NCI-H2171 treated with DMSO at 0.1 percent for 48 hours (cell line): ENCODE results near the gene SETBP1.

Experiments used
- DNase-seq: peaks from one replicate; lab custom pipeline; 2025; lab: John Stamatoyannopoulos, UW

The SETBP1 gene

DNA sequence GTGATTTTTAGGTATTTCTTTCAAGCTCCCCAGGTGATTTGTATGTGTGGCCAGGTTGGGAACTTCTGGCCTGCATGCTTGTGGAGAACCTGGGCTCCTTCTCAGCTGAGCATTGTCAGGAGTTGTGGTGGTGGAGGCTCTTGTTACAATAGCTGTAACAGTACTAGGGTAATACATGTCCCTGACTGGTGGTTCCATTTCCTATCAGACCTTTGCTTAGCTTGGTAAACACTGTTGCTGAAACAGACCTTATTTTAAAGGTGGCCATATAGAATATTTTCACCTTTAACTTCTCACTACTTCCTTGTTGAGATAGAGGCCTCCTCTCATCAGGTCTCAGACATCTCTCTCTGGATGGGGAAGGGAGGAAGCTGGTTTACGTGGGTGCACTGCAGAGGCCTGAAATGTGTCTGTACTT, 79.2 kb downstream of the SETBP1 start:
- DNase-seq = no peak

DNA sequence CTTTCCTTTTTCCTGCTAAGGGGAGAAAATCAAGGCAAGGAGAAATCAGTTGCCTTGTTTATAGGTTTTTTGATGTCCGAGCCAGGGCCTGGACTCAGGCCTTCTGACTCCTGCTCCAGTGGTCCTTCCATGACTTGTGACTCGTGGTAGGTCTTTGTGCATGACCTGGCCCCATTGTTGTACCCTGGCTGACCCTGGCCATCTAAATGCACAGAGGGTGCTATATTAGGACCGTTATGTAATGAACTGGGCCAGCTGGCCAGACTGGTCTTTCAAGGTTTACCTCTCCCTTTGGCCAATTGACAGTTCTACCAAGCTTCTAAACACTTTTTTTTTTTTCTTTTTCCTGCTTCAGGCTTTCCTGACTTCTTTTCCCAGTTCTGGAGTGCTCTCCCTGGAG, 81.1 kb downstream of the SETBP1 start:
- DNase-seq = no peak

DNA sequence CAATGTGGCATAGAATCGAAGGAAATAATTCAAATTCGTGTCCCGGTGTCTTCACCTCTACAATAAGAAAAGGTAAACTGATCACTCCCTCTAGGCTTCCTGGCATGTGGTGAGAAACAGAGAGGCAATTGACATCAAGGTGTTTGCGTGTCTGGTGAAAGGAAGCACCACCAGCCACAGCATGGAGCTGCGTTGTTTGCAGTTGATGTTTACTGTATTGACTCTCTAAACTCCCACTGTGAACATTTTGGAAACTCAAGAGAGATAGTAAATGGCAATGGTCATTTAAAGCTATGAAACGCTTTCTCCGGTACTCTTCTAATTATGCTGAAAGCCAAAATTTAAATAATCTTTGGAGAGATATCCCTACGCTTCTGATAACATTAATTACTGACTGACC, 82.6 kb downstream of the SETBP1 start:
- no peak for DNase-seq

DNA sequence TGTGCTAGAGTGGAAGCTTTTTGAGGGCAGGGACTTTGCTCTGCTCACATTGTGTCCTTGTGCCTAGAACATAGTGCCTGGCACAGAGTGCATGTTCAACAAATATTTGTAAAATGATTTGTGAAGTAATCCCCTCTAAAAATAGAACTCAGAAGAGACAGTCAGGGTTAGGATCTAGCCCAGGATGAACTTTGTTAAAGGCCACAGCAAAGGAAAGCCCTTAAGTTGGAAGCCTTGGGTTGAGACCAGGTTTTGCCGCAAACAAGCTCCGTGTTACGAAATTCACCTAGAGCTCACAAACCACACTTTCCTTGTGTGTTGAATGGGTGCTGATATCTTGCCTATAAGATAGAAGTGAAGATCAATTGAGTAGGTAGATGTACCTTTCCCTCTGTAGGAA, 84.2 kb downstream of the SETBP1 start:
- no peak for DNase-seq

DNA sequence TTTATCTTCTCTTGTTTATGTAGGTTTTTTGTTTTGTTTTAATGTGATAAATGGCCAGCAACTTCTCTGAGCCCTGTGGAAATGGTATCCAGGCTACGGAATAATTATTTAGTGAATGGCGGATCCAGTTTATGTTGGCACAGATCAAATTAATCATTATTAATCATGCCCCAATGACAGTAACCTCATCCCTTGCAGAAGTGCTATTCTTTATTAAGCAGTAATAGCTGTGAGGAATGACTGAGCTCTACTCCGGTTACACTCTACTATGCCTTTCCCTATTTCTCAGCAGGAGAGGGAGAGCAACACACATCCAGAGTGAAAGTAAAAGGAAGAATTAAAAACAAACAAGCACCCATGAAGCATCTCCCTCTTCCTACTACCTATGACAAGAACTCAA, 84.8 kb downstream of the SETBP1 start:
- peak; percentile 47 for DNase-seq

DNA sequence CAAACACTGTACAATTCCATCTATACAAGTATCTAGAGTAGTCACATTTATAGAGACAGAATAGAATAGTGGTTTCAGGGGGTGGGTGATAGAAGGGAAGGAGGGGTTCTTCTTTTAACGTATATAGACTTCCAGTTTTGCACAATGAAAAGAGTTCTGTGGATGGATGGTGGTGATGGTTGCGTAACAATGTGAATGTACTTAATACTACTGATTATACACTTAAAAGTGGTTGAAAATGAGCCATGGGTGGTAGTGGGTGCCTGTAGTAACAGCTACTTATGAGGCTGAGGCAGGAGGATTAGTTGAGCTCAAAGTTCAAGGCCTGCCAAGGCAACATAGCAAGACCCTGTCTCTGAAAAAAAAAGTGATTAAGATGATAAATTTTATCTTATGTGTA, 85.8 kb downstream of the SETBP1 start:
- no peak for DNase-seq

DNA sequence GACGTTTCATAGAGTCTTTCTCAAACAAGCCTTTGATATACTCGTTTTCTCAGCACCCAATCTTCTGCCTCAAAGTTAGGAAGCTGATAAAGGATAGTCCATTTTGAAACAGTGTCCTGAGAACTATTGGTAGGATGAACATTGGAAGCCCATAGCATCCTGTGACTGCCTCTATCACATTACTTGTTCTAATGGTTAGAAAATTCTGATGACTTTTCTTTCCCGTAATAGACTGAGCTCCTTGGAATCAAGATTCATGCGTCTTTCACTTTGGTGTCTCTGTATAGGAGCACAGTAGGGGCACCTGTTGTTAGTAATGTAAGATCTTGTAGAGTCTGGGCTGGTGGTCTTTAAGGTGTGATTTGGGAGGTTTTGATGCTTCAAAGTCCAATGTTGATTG, 87.1 kb downstream of the SETBP1 start:
- DNase-seq = no peak

DNA sequence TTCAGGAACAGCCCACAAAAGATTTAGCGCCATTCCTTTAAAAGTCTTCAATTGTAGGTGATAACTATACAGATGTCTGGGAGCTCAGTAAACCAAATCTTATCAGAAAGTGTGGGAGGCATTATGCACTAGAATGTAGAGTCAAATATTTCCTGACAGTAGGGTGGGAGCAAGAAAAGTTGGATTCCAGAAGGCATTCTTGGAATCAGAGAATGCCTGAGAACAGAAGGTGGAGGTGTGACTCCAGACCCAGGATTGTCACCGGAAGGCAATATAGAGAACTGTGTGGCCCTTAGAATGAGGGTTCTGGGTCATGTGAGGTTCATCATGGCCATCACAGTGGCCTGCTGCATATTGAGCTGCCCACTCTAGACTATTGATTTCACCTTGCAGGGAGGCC, 90.0 kb downstream of the SETBP1 start:
- DNase-seq = no peak

DNA sequence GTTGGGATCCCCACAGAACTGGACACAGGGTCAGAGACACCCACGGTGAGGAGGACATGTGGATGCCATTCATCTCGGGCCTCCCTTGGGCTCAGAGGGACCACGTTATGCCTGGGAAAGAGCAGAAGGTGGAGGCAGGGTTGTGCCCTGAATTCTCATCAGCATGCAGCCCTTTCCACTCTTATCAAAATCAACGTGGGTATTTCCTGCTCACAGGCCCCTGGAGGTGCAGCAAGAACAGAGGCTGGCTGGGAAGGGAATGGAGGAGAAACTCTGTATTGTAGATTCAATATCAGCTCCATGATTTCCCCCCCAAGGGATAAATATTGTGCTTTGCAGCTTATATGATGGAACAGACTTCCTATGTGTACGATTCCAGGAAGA, 90.9 kb downstream of the SETBP1 start:
- no peak for DNase-seq

DNA sequence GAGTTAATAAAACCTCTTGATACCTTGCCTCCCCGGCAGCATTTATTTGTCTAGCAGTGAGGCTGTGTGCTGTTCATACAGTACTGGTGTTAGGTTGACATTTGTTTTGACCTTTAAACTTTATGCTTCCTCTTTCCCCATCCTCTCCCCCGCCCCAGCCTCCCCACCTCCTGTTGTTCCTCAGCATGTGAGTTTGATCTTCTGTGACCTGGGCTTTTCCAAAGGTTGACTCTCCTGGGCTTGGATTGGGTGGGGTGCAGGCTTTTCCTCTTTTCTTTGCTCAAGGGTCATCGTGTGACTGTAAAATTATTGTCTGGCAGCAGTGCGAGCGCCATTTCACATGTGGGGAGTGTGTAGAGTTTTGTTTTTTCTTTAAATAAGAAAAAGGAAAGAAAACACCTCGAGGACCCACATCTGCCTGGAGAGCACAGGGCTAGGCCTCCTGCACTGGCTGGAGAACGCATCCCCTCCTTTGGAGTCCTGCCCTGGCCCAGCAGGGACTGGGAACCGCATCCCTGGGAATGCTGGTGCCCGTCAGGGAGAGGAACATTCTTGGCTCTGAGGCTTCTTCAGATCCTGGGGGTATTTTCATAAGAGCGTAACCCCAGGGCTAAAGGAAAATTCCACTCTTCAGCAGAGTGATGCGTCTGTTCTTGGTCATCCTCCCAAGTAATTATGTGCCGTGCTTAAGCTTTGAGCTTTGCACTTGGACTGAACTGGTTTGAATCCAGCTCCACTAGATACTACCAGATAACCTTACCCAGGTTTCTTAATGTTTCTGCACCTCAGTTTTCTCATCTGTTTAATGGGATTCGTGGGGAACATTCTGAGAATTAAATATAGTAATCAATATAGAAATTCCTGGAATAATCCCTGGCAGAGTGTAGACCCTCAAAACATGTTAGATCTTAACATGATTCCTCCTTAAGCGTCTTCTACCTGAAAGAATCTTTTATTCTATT, 91.5 kb downstream of the SETBP1 start:
- no peak for DNase-seq

DNA sequence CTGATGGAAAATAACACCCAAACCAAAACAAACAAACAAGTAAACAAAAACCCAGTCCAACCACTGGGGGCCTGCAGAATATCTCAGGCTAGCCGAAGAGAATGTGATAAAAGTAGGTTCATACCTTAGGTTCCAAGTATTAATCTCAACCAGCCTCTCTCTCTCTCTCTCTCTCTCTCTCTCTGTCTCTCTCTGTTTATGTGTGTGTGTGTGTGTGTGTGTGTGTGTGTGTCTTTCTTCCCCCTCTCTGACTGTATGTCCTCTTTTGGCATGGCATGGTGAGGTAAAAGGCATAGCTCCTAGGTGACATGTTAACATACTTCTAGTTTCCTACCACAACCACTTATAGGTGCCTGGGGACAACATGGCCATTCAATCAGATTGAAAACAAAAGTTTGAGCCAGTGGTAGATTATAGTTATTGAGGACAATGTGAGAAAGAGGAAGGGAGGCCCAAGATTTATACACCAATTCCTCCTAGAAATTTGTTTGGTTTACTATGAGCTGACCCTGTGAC, 93.0 kb downstream of the SETBP1 start:
- DNase-seq = no peak

DNA sequence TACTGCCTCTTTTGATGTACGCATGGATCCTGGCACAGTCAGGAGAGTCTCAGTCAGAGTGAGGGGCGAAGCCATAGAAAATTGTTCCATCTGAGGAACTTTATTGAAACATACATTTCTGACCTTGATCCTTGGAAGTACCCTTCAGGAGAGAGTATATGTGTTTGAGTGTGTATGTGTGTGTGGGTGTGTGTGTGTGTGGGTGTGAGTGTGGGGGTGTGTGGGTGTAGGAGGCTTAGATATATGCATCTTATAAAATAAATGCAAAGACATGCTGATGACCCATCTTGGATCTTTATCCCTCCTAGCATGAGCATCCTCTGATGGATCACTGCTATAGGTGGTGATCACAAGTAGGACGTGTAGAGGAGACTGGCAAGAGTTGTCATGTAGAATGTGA, 93.5 kb downstream of the SETBP1 start:
- no peak for DNase-seq

DNA sequence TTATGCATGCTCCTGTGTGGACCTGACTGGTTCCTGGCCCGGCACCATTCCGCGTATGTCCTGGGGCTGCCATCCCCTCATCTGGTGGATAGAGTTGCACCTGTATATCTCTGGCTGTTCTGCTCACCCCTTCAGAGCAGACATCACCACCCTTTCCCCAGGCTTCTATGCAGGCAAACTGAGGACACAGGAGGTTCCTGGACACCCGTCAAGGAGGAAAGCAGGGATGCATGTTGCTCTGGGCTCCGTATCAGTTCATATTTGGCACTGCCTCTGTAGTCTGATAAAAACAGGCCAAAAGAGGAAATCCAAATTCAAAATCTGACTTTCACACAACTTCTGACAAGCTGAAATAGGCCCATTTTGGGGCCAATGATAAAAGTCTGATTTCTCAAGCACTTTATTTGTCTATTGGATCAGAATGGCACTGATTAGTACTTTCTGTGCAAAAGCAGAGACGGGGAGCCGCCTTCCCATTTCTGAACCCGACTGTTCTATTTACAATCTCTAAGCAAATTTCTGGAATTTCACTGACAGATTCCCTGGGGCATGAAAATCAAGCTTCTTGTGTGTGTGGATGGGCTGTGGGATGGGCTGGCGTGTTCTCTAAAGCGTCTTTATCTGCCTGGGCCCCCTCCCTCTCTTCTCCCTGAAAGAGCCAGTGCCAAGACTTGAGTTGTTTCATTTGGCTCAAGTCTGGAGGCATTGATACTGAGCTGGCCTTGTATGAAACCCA, 96.9 kb downstream of the SETBP1 start:
- DNase-seq = no peak

DNA sequence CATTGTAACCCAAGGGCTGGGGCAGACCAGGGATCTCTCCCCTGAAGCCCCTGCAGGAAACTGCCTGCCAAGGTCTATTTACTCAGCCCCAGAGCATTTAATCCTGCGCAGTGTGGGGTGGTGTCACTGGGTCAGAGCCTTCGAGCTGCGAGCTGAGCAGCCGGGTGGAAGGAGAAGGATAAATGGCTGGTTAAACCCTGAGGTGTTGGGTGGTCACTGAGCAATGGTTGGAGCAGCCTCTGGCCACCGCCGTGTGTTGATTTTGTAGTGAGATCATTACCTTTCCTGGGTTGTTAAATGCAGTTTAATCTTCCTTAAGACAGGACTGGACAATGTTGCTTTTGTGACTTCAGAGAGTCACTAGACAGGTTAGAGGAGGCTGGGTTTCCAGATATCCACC, 98.1 kb downstream of the SETBP1 start:
- no peak for DNase-seq

DNA sequence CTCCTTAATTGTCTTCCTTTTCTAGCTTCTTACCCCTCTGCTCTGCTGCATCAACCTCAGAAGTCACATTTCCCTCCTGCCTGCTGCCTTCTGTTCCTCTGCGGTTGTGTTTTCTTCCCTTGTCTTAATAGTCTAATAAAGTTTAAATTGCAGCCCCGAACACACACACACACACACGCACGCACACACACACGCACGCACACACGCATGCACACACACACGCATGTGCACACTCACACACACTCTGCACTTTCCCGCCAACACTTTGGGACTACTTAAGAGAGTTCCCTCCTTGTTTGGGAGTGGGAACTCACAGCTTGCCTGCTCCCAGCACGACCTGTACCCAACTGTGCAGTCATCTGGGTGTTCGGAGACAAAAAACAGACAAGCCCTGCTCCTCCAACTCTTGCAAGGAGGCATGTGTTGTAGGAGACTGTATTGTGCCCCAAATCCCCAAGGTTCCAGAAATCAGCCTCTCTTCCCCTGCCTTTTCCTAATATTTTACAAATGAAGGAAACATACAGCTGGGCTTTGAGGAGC, 99.1 kb downstream of the SETBP1 start:
- no peak for DNase-seq

DNA sequence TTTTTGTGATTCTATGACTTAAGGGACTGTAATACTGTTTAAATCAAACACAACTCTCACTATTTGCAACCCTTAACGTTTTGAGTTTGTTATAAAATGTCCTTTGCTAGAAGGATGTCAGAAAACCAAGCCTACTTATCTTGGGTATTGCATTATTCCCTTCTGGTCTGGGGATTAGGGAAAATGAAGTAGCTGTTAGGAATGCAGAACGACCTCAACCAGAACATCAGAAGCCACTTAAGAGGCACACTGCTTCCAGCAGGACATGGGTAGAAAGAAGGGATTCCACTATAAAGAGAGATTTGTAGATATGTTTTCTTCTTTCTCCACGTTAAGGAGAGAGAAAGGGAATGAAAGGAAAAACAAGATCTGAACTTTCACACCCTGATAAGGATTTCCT, 101.2 kb downstream of the SETBP1 start:
- no peak for DNase-seq

DNA sequence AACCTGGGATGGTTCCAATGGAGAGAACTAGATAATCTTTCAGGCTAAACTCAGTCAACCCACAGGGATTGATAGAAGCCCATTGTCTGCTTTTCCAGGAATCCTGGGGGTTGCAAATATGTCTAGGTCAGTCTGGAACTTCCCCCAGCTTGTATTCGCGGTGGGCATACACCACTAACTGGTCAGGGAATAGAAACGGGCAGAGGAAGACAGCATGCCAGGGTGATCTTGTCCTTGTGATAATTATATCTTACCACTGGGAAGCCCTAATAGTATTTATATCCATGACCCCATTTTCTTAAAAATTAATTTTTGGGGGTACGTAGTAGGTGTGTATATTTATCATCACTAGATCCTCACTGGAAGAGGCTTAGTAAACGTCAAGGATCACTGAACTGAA, 101.9 kb downstream of the SETBP1 start:
- no peak for DNase-seq

DNA sequence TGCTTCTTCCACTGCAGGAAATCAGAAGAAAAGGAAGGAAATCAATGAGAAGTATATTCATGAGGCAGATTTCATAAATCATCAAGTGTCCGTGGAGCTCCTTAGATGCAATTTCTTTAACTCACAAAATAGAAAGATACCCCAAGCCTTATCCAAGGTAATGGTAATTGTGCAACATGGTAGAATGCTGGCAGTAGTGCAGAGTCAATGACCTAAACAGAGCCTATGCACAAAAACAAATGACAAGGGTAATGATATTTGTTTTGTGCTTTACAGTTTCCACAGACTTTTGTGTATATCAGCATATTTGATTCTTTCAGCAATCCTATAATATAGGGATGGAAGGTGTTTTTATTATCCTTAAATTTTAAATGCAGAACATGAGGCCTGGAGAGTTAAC, 102.7 kb downstream of the SETBP1 start:
- no peak for DNase-seq

DNA sequence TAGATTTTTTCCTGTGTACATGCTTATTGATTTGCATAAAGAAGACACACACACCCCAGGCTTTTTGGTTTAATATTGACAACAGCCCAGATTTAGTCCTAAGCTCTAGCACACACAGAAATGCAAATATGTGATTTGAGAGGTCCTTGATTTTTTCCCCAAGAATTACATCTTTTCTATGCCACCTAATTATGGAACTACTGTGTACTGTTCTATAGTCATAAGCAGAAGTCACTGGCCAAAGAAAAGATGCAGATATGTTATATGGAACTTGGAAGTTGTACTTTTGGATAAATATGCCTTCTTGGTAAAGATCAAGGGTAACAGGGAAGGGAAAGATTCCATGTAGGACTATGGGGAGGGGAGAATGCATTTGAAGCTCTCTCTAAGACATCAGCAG, 105.6 kb downstream of the SETBP1 start:
- no peak for DNase-seq

DNA sequence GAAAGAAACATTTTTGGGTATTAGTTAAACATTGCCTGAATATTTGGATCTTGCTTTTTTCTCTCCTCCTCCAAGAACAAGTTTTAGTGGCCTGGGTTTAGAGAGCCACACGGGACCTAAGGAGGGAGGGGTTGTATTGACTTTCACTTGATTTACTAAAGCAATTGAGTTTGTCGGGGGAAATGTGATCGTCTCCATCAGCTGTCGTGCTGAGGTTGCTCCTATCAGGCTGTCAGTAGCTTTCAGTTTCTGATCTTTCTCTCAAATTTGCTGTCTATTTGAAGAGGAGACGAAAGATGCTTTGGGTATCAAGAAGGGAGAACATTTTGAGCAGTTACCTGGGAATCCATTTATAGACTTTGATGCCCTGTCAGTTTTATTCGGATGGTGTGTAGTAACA, 106.0 kb downstream of the SETBP1 start:
- peak; percentile 62 for DNase-seq

DNA sequence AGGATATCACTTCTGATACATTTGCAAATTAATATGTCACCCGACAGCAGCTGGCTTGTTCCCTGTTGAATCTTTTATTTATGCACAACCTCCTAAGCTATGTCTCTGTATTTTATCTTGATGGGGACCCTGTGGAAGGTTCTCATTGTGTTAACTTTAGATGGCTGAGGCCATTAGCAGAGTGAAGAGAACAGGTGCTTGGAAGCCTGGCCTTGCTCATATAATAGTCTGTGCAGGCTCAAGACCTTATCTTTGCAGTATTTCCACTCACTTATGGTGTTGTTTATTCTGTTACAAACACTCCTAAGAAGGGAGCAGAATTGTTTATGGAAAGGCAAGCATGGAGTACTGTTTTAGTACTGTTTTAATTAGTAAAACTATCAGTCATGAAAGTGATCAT, 107.6 kb downstream of the SETBP1 start:
- peak; percentile 16 for DNase-seq

DNA sequence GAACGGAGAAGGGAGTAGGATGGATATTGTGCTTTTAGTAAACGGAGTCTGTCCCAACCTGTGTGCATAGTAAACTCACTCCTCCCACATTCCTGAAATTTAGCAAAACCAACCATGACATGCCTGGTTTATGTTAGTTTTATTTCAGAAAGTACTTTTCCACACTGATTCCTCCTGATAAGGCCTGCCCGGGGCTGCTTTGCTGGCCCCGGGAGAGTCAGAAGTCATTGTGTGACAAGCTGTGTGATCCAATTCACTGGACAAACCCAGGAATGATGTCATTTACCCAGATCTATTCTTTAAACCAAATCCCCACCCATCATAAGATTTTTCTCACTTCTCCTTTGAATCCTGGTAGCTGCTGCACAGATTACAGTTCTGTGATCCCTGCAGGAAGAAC, 109.0 kb downstream of the SETBP1 start:
- DNase-seq = no peak

DNA sequence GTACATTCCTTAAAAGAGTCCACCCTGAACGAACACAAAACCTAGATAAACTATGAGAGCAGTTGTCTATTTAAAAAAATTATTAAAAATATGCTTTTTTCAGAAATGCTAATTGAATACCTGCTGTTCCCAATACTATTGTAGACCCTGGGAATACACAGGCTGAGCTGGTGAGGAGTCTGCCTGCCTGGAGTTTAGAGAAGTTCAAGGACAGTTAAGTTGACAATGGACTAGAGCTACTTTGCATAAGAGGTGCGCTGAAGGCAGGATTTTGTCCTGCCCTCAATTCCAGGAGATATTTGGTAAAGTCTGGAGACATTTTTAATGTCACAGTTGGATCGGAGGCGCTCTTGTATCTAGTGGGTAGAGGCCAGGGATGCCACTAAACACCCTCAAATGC, 110.2 kb downstream of the SETBP1 start:
- DNase-seq = no peak
